HG03342 (cell line): ENCODE data around the gene MEOX2.

Experiments used
- ATAC-seq: cut with Tn5 transposase; IDR thresholded peaks from one replicate; pipeline ENCODE4 v1.9.1; 2021; ENCODE audit warnings: mild to moderate bottlenecking, moderate library complexity; ENCODE audit not compliant: unreplicated experiment

MEOX2 gene

DNA sequence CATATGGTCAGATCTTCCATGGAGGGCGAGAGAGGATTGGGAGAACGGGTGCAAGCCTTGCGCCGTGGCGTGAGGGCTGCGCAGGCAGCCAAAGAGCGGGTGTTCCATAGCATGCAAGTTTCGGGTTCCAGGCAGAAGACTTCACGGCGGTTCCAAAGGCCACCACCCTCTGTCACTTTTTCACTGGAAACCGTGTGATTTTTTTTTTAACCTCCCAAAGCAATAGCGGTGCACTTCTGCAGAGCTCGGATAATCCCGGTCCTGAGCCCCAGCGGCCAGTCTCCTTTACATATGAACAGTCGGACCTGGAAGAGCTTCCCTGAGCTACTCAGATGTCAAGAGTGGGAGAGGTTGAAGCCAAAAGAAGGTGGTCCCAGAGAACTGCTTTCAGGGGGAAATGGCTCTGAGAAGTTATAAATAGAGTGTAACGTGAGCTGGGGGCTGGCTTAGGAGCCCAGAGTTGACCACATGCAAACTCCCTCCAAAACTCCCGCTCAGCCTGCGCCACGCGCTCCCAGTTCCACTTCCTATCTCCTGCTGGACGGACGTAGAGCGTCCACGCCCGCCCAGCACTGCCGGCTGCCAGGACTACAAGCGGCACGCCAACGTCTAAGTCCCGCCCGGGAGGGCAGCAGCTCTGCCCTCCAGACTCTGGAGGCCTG, at the start of gene MEOX2:
Gene MEOX2, minus strand, starts transcription at position 389 of the 662 bp plus-strand sequence. Its CDS starts 281 bp downstream, at position 108.
- ATAC-seq, result no peak

DNA sequence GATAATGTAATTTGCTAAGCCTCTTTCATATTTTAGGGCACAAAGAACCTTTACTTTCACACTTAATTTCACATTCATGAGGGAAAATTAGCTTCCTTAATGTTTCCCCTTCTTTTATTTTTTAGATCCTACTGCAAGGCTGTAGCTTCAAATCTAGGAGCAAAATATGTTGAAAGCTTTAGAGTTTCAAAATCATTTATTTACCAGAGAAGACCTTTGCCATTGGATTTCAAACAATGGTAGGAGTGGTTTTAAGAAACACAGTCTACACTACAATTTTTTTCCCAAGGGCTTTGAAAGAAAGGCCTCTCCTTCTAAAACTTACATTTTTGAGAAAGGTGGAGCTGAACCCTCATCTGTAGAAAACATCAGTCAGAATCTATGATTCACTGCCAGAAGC, 43.3 kb upstream of the MEOX2 start:
- no peak for ATAC-seq

DNA sequence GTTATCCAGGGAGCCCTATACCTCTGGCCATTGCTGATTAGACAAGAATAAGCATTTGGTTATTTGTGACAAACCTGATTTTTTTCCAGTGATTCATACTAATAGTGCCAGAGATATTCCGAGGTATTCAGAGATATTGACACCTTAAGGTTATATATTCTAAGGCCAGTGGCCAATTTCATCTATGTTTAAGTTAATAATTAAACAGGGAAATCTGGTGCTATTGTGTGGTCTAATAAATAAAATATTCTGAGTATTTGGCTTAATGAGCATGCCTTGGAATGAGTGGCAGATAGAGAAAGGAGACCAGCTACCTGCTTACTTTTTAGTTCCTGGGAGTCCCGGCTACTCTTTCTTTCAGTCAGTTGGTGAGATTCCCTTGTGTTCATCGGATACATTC, 38.6 kb upstream of the MEOX2 start:
- ATAC-seq, result no peak

DNA sequence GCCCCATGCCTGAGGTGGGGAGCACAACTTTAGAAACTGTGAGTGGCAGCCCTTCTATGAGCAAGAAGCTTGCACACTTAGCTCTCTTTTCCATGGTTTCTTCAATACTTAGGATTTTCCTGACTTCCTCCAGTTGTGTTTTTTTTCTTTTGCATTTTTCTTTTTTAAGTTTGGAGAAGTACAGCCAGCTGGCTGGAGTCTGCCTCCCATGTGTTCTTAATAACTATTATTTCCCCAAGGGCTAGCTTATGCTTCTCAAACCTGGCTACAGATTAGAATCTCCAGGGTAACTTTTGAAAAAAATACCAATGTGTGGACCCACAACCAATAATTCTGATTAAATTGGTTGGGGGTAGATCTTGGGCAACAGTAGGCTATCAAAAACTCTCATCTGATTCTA, 37.4 kb upstream of the MEOX2 start:
- ATAC-seq, result no peak

DNA sequence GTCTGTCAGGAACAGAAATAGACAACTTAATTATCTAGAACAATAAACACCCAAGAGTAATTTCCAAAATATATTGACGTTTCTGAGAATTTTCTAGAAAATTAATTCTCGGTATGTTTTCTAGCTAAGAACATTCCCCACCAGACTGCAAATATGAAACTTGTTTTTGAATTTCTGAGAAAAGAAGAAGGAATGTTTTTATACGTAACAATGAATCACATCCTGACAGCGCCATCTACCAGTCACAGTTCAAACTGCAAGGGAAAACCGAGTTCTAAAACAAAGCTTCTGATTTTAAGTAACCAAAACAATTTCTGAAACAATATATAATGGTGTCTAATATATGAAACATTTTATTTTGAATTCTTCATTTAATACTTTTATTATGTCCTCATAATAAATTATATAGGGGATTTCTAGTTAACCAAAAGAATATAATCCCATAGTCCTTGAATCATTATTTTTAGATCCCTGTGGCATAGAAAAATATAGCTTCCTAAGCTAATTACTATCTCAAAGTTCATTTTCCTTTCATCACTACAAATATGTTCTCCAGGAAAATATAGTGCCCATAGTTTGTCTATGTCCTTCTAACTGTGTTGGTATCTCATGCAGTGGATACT, 34.5 kb upstream of the MEOX2 start:
- no peak for ATAC-seq

DNA sequence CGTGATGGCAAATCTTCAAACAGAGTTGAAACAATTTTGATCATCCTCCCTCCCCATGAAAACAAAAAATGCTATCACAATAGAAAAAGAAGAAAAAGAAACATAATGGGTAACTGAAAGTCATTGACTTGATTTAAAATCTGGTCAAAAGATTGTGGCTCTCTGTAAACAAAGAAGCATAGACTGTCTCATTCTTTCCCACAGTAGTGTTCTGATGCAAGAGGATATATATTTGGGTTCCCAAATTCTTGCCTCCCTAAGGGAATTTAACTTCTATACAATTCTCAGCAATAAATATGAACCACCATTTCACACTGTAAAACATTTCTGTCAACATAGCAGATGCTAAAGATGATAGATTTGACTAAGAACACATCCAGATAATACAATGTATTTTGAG, 32.8 kb upstream of the MEOX2 start:
- ATAC-seq, result no peak

DNA sequence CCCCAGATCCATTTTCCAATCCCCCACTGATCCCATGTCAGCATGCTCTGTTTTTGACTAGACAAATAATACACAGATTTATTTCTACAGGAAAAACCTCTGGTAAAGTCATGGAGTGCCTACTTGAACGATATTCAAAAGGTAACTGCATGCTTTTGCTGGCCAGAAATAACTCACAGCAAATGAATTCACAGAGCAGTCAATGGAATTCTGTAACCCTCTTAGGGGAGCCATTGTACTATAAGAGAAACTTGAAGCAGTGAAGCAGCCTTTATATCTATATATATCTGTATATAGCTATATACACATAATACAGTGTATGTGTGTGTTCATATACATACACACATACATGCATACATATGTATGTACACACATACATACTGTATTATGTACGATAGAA, 29.0 kb upstream of the MEOX2 start:
- no peak for ATAC-seq

DNA sequence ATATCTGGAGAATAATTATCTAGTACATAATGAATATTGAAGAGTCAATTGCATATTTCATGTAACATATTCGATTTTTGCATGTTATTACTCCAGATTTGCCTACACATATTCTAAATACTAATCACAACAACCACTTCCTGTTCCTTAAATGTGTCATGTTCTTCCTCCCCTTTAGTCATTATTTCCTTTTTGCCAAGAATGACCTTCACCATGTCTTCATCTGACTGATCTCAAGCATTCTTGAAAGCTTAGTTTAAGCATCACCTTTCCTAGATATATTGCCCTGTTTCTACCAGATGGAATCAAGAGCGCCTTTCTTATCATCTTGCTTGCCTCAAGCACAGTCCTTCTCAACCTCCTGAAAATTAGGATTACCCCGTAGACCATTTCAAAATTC, 23.5 kb upstream of the MEOX2 start:
- ATAC-seq, result no peak

DNA sequence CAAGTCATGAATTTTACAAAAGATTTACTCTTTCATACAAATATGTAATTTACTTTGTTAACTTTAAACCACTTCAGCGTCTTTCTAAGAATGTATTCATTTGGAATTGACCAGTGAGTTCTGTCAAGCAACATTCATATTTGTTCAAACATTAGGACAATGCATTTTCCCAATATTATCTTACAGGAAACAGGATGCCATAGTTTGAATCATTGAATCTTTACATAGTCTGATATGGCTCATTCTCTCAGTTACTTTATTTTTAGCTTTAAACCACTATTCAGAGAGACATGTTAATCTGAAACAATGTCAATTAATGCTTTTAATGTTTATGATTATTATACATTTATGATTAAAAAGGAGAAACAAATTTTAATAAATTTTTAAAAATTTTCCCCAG, 21.1 kb upstream of the MEOX2 start:
- no peak for ATAC-seq

DNA sequence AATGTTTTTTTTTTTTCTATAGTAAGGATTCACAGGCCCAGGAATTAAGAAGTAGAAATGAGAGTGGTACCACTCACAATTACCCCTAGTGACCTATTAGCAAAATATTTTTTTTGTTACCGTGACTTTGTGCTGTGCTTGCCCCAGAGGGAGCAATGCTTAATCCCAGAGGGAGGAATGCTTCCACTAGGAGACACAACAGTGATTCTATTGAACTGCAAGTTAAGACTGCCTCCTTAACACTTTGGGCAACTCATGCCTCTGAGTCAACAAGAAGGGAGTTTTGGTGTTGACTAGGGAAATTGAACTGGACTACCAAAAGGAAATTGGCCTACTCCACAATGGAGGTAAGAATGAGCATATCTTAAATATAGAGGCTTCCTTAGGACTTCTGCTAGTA, 17.2 kb upstream of the MEOX2 start:
- ATAC-seq, result no peak

DNA sequence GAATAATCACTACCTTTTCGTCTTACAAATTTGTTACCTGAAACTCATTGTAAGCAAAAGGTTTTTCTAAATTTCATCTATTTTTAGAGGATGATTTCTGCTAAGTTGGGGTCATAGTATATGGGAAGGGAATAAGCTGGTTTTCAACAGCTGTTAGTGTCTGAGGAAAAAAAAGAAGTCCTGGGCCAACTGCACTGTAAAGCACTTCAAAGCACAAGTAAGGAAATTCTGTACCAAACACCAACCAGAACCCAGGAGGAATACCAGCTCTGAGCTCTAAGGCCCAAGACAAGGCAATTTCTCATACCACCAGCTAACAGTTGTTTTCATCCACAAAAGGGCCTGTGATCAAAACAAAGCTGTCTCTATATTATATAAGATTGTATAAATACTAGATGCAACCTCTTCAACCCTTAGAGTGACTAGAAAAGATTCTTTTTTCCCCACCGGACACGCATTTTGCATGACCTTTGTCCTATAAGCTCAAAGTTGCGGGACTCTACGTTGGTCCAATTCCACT, 6.1 kb upstream of the MEOX2 start:
- ATAC-seq, result no peak

DNA sequence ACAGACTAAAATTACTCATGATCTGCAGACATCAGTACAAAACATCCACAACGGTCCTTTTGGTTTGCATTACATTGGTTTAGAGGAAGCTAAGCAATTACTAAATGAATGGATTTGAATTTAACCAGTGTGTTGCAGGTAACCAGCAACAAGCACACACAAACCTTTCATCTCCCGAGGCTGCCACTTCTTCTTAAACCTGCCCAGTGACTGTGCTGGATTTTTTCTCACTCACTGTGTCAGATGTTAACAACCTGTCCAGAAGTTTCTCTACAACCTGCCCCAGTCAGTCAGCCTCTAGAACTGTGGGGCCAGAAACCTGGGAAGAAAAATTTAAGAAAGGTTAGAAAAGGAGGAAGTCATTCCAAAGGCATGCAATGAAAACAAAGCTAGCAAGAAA, 2.4 kb upstream of the MEOX2 start:
- no peak for ATAC-seq

DNA sequence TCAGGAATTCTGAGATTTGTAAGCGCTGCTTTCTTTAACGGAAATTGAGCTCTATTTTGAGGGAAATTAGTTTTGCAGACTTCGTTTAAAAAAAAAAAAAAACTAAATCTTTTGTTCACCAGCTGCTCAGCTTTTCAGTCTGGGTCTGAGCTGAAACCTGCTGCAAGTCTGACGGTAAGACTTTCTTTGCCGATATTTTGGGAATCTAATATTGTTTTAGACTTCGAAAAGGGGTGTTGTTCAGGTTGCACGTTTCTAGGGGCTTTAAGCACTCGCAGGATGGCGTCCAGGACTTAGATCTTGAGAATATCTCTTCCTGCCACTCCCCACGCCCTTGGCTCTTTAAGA, 1.8 kb upstream of the MEOX2 start:
- no peak for ATAC-seq

DNA sequence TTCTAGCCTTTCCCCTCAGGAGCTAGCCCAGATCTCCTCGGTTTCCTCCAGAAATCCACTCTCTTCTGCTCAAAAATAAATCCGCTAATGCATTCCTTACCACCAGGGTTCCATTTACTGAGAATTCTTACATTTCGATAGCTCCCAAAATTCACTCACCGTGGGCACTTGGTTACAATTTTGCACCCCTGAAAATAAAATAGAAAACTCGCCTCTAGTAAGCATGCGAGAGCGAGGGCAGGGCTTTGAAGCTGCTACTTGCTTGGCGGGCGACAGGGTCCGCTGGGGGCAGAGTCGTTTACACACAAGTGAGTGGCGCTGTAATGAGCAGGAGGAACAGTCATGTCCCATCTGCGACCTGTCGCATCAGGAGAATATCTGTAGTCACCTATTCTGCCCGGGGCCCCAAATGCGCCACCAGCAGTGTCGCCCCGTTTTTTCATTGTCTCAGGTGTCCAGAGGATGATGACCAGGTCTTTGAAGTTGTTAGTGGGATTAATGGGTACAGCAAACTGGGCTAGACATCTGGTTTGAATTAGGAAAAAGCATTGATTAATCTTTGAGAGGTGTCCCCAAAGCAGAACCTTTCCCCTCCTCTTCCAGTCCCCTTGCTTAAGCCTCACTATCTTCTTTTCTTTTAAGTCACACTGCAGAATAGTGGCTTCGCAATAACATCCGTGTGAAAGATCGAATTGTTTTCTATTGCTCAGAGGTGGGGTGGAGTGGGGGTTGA, 1.2 kb upstream of the MEOX2 start:
- ATAC-seq, result no peak

DNA sequence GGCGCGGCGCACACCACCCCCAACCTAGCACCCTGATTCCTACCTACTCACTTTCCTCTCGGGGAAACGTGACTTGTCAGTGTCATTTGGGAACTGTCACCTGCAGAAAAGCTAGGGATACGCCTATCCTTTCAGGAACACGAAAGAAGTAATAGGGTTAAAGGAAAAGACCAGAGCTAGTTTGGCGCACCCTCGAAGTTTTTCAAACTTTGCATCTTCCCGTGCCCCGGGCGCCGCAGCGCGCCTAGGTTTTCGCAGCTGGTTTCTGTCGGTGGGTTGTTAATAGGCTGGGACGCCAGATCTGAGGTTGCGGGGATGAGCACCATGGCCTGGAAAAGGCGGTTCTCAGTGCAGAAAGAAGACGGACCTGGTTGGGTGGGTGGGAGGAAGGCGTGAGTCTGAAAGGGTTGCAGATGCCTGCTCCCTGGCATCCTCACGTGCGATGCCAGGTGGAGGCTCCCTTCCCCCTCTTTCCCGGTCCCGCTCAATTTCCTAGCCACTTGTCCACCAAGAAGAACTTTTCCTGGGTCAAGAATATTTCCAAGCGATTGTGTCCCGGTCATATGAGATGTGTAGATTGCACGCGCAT, 568 bp upstream of the MEOX2 start:
- no peak for ATAC-seq

DNA sequence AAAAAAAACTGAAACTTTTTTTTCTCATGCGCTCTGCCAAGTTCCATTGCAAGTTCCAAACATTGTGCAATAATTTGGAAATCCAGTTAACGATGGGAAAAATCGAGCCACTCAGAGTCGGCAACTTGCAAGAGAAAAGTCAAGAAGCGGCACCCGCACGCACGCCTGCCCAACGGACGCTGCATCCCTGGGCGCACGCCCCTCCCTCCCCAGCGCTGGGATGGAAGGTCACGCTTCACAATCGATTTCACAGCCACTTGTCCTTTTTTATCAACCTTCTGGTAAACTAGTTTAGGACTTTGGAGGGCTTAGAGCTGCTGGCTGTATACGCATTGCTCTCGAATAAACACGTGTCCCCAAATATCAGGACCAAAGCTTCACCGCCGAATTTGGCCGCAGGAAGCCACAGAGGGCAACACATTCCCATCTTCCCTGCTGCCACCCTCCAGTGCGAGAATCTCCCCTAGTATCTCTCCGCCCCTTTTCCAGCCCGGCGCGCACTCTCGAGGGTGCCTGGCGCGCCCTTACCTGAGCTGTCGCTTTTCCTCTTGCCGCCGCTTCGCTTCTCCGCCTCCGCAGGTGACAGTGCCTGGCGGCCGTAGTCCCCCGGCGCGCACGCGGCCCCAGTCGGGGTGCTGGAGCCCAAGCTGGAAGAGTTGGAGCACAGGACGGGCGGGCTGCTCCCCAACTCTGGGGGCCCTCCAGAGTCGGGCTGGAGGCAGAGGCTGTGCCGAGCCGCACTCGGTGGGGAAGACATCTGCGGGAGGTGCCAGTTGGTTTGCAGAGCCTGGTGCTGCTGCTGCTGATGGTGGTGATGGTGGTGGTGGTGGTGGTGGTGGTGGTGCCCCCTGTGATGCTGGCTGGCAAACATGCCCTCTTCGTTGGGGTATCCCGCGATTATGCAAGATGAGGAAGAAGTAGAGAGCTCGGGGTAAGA, 857 bp downstream of the MEOX2 start:
- ATAC-seq, result no peak

DNA sequence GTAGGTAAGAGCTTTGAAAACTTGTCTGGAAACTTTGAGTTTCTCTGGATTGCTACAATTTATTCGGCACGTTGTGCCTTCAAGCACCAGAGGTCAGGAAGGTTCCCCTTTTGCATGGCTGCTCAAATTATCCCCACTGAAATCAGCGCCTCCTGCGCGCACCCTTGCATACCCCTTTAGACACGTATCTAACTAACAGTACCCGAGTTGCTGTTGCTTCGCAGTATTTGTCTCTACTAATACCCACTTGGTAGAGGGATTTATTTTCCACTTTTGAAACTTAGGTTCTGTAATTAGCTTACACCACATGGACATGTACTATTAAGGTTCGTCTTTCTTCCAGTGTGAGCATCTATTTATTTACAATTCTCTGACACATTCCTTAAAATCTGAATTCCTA, 1.6 kb downstream of the MEOX2 start:
- no peak for ATAC-seq

DNA sequence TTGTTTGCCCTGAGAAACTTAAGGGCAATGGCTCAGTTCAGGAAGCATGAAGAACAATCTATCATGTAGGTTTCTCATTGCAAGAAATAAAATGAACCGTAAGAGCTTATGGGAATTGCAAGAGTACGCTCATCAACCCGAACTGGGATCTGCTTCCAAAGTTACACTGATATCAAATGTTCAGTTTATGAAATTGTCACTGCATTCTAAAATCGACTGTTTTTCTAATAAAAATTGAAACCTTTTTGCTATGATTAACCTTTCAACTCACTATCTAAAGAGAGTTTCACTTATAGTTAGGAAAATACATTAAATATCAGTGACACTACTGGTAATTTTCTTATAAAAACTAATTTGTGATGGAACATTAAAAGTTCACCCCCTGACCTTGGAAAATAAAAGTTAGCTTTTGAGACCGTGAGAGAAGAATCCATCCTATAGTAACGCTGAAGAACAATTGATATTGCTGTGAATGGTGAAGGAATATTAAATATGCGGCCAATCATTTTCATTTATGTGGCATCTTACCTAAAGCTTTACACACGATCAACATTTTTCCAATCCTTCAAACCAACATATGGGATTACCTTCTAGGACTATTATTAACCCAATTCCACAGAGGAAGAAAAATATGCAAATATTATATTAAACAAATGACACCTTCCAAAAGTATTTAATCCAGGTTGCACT, 2.2 kb downstream of the MEOX2 start:
- ATAC-seq, result no peak

DNA sequence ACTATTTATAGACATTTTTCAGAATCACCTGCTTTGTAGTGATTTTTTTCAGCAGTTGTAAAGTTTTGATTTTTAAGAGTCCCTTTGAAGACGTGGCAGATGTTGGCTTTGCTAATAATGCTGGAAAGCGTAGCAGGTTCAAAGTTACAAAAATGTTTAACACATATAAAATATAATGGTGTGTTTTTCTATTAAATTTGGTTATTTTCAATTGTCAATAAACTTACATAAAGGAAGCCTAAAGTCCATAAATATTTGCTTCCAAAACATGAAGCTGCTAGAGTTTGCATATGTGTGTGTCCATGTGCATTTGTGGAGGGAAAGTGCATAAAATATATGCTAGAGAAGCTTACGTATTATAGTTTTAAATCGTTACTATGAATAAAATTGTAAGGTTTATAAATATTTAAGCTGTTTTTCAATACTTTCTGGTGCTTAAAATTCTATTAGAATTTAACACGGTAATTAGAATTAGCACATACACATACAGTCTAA, 3.7 kb downstream of the MEOX2 start:
- no peak for ATAC-seq

DNA sequence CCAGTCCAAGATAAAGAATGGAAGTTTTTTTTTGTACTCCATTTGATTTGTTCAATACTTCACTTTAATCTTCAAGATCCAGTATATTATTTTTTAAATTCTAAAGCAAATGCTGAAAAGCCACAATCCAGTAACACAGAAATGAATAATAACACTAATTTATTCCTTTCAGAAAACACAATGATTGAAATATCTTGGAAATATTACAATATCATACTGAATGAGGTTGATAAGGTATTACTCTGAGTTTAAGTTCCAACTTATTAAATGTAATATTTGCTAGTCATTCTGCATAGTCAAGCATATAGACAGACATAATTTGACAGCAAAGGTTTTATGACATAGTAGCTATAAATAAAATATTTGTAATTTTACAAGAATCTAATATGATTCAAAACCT, 4.4 kb downstream of the MEOX2 start:
- ATAC-seq, result no peak
